Parathyroid adenoma (tissue), 2 donors: ENCODE results near the gene RIF1.

Experiments
- H2AFZ ChIP-seq: fragments of 300-600 bp; sonication (generic); one replicate; pipeline ENCODE4 v1.7.0; 2017; ENCODE audit warnings: antibody characterized with exemption, mild to moderate bottlenecking
- H3K27ac ChIP-seq: fragments of 300-600 bp; sonication (generic); one replicate; pipeline ENCODE4 v1.7.0; 2017
- H3K27me3 ChIP-seq: fragments of 300-600 bp; sonication (generic); one replicate; pipeline ENCODE4 v1.7.0; 2017; ENCODE audit warnings: low read length; ENCODE audit not compliant: control insufficient read depth, insufficient read depth
- H3K36me3 ChIP-seq: fragments of 300-600 bp; sonication (generic); one replicate; pipeline ENCODE4 v1.7.0; 2017; ENCODE audit warnings: low read length; ENCODE audit not compliant: control insufficient read depth, insufficient read depth
- H3K4me1 ChIP-seq: fragments of 300-600 bp; sonication (generic); one replicate; pipeline ENCODE4 v1.7.0; 2017; ENCODE audit warnings: control low read depth
- H3K4me2 ChIP-seq: fragments of 300-600 bp; sonication (generic); one replicate; pipeline ENCODE4 v1.7.0; 2017; ENCODE audit warnings: low read length
- H3K4me3 ChIP-seq: fragments of 300-600 bp; sonication (generic); one replicate; pipeline ENCODE4 v1.7.0; 2017; ENCODE audit warnings: low read depth, low read length
- H3K79me2 ChIP-seq: fragments of 300-600 bp; sonication (generic); one replicate; pipeline ENCODE4 v1.7.0; 2017; ENCODE audit warnings: control low read depth
- H3K9ac ChIP-seq: fragments of 300-600 bp; sonication (generic); one replicate; pipeline ENCODE4 v1.7.0; 2017; ENCODE audit warnings: mild to moderate bottlenecking
- H3K9me3 ChIP-seq: fragments of 300-600 bp; sonication (generic); one replicate; pipeline ENCODE4 v1.7.0; 2017; ENCODE audit warnings: low read length; ENCODE audit not compliant: control insufficient read depth
- TF ChIP-seq, protein P1 (sequence below): fragments of 300-600 bp; sonication (generic); IDR thresholded peaks from one replicate; pipeline ENCODE4 v1.7.0; 2017; ENCODE audit warnings: antibody characterized with exemption, mild to moderate bottlenecking
- donor health status: primary hyperparathyroidism.

RIF1 gene

GRCh38 chr2:151391436-151391835 lies 18.3 kb upstream of the RIF1 start:
- TF ChIP-seq, protein P1, sequence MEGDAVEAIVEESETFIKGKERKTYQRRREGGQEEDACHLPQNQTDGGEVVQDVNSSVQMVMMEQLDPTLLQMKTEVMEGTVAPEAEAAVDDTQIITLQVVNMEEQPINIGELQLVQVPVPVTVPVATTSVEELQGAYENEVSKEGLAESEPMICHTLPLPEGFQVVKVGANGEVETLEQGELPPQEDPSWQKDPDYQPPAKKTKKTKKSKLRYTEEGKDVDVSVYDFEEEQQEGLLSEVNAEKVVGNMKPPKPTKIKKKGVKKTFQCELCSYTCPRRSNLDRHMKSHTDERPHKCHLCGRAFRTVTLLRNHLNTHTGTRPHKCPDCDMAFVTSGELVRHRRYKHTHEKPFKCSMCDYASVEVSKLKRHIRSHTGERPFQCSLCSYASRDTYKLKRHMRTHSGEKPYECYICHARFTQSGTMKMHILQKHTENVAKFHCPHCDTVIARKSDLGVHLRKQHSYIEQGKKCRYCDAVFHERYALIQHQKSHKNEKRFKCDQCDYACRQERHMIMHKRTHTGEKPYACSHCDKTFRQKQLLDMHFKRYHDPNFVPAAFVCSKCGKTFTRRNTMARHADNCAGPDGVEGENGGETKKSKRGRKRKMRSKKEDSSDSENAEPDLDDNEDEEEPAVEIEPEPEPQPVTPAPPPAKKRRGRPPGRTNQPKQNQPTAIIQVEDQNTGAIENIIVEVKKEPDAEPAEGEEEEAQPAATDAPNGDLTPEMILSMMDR: no peak
- no peaks in the 10 kb centered on the region for H3K9me3 ChIP-seq

DNA sequence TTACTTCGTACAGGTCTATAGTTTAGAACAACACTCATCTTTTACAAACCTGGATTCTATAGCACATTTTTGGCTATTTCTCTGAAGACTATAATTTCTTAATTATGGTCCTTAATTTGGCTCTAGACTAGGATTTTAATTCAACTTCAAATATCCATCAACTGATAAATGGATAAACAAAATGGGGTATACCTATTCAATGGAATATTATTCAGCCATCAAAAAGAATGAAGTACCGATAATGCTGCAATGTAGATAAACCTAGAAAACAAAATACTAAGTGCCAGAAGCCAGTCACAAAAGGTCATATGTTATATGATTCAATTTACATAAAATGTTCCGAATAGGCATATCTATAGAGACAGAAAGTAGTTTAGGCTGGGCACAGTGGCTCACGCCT lies 15.2 kb upstream of the RIF1 start:
- Histone ChIP-seq H3K27me3 (no peaks in the 10 kb centered on the region), H3K9ac (no peak overlapping the region), H3K36me3 (no peaks in the 10 kb centered on the region), H3K27ac (no peak overlapping the region), H3K4me3 (no peak overlapping the region), H3K4me2 (no peak overlapping the region), H3K9me3 (no peaks in the 10 kb centered on the region), H2AFZ (no peak overlapping the region), H3K4me1 (no peaks in the 10 kb centered on the region), H3K79me2 (no peaks in the 10 kb centered on the region)
- TF ChIP-seq, protein P1: no peak

More at GRCh38 chr2:151391436-151391835, 18.3 kb upstream of the RIF1 start:
- Histone ChIP-seq H3K9ac (no peak overlapping the region), H2AFZ (no peak overlapping the region), H3K4me2 (no peak overlapping the region), H3K36me3 (no peaks in the 10 kb centered on the region), H3K27me3 (no peaks in the 10 kb centered on the region), H3K27ac (no peak overlapping the region), H3K4me1 (no peaks in the 10 kb centered on the region), H3K4me3 (no peak overlapping the region), H3K79me2 (no peaks in the 10 kb centered on the region)

GRCh38 chr2:151395509-151396374 lies 14.0 kb upstream of the RIF1 start:
- Histone ChIP-seq H2AFZ (no peak overlapping the region), H3K36me3 (no peaks in the 10 kb centered on the region), H3K4me2 (no peak overlapping the region), H3K9me3 (no peaks in the 10 kb centered on the region), H3K4me1 (no peaks in the 10 kb centered on the region), H3K4me3 (no peak overlapping the region), H3K27me3 (no peaks in the 10 kb centered on the region), H3K9ac (no peak overlapping the region), H3K79me2 (no peaks in the 10 kb centered on the region), H3K27ac (no peak overlapping the region)
- TF ChIP-seq, protein P1: no peak

DNA sequence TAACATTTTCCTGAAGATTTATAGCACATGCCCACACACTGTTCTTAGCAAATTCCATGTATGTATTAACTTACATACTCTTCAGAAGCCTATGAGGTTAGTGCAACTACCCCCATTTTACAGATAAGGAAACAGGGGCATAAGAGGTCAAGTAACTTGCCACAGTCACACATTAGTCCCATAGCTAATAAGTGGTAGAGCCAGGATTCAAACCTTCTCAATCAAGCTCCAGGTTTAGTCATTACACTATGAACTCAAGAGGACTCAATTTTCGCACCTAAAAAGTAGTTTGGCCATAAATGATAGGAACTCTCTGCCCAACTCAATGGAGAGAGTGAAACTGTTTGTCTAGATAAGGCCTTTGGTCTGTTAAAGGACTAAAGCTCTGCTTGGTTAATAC lies 9.7 kb upstream of the RIF1 start:
- no peak overlapping the region for H3K4me3 ChIP-seq
- no peak overlapping the region for H3K27ac ChIP-seq

More for the DNA sequence above, 9.7 kb upstream of the RIF1 start:
- H3K9me3 ChIP-seq: no peaks in the 10 kb centered on the region
- H3K9ac ChIP-seq: no peak overlapping the region
- no peak overlapping the region for H3K4me2 ChIP-seq
- TF ChIP-seq, protein P1: no peak
- H2AFZ ChIP-seq: no peak overlapping the region
- H3K27me3 ChIP-seq: no peaks in the 10 kb centered on the region
- H3K36me3 ChIP-seq: peaks cover 3% of the 10 kb centered on the region
- no peaks in the 10 kb centered on the region for H3K79me2 ChIP-seq
- H3K4me1 ChIP-seq: no peaks in the 10 kb centered on the region
